Measurements from ENCODE around the gene NLRP9.

- TF ChIP-seq CTCF (IDR thresholded peaks at IDR 0.05 in 8 of 11, conservative IDR thresholded peaks at IDR 0.05 in 3 of 11) (no peak), POLR2A (IDR thresholded peaks at IDR 0.05) (no peak), POLR2AphosphoS5 (IDR thresholded peaks at IDR 0.05) (peak in 2 of 3 donors; percentile 39 to 56)
Measured at GRCh38 chr19:55667511-55667910, 70.7 kb downstream of the NLRP9 start.

Data from spleen (tissue), 7 donors.